ENCODE measurements around the gene LITAFD.
A peak's percentile ranks its signal among the peaks of the same experiment; 100 is the strongest.
"Not testable (repeated sequence)": the region's sequence is repeated elsewhere in the genome, so short reads cannot be mapped to it uniquely, and the experiment has no call there.

The LITAFD gene

DNA sequence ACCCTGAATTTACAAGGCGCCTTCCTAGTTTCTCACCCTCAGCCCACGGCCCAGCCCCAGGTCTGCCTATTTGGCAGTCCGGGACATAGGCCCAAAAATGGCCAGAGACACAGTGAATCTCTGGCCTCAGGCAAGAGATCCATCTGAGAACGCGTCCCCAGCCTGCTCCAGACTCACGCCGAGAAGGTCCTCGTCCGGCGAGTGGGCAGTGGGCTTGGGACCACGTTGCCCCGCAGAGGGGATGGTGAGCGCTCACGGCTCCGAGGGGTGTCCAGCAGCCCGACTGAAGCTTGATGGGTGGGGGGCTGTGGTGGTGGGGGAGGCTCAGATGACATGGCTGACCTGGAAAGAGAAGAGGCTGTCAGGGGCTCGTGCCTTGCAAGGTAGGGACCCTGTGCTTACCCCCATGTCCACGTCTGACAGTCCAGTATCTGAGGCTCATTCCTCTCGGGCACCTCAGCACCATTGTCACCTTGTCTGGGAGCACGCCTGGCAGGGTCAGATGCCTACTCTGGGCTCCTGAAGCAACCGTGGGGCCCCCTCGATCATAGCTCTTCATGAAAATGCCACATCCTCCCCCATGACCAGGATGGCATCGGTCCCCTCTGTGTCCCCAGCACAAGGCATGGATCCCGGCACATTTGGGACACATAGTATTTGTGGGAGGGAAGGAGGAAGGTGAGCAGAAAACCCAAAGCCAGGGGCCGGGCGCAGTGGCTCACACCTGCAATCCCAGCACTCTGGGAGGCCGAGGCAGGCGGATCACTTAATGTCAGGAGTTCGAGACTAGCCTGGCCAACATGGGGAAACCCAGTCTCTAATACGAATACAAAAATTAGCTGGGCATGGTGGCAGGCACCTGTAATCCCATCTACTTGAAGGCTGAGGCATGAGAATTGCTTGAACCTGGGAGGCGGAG lies 22.9 kb upstream of the LITAFD start:
- no peak for DNase-seq (ENCODE audit: low spot score)

DNA sequence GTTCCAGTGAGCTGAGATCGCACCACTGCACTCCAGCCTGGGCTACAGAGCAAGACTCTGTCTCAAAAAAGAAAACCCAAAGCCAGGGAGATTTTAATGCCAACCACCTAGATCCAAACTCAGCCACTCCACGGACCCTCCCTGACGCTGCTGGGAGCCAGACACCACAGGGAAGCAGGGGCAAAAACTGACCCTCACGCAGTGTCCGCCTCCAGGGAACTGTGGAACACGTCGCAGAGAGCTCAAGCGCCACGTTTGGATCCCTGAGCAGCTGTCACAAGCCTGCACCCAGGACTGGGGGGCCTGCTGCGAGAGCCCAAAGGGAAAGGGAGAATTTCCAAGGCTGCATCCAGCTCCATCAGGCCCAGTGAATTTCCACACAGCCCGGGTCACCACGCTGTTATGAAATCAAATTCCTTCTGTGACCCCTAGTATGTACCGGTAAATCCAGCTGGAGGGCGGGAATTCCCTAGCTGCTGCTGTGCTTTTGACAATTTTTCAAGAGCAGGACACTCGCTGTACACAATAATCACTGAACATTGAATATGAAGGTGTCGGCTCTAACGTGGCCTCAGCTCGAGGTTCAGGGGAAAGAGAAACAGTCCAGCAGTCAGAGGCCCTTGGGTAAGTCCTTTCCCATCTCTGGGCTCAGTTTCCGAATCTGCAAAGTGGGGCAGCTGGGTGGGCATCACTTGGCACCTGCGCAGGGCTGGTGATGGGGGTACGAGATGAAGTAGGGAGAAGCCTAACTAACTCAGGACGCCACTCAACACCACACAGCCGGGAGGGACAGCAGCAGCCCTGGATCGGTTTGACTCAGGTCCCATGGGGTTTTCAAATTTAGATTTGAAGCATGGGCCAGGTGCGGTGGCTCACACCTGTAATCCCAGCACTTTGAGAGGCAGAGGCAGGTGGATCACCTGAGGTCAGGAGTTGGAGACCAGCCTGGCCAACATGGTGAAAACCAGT lies 22.0 kb upstream of the LITAFD start:
- peak; percentile 59 for DNase-seq (ENCODE audit: low spot score)

GRCh38 chr16:8861563-8862308 lies 20.4 kb upstream of the LITAFD start:
- DNase-seq (ENCODE audit: low spot score) = no peak

- no peak for DNase-seq (ENCODE audit: low spot score)
Observed at GRCh38 chr16:8862309-8863130, 19.6 kb upstream of the LITAFD start.

GRCh38 chr16:8863594-8864424 lies 18.3 kb upstream of the LITAFD start:
- DNase-seq (ENCODE audit: low spot score) = no peak

DNA sequence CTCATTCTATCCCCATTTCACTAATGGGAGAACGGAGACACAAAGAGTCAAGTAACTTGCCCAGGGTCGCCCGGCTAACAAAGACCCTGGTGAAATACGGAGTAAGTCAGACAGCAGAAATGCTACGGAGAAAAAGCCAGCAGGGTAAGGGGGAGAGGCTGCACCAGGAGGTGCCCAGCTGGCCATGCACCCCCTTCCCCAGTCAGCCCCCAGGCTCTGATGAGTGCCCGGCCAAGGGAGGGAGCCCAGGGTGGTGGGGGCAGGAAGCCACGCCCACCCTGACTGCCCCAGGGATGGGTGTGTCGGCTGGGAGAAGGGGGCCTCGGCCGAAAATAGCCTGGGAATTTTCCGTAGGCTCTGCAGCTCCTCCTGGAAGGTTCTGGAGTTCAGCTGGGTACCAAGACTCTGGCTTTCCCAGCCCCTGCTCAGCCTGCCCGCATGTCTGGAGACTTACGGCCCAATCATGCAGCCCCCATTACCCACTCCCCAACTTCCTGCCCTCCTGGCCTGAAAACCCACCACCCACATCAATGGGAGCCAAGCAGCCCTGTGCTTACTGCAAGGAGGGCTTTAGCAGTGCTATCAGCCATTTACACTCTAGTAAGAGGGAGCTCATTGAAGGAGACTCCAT lies 17.6 kb upstream of the LITAFD start:
- no peak for DNase-seq (ENCODE audit: low spot score)

- DNase-seq (ENCODE audit: low spot score) = no peak
Observed at GRCh38 chr16:8865145-8865882, 16.8 kb upstream of the LITAFD start.

- DNase-seq (ENCODE audit: low spot score) = no peak
Observed at GRCh38 chr16:8866118-8866883, 15.8 kb upstream of the LITAFD start.

GRCh38 chr16:8866884-8867215 lies 15.3 kb upstream of the LITAFD start:
- DNase-seq (ENCODE audit: low spot score) = no peak

DNA sequence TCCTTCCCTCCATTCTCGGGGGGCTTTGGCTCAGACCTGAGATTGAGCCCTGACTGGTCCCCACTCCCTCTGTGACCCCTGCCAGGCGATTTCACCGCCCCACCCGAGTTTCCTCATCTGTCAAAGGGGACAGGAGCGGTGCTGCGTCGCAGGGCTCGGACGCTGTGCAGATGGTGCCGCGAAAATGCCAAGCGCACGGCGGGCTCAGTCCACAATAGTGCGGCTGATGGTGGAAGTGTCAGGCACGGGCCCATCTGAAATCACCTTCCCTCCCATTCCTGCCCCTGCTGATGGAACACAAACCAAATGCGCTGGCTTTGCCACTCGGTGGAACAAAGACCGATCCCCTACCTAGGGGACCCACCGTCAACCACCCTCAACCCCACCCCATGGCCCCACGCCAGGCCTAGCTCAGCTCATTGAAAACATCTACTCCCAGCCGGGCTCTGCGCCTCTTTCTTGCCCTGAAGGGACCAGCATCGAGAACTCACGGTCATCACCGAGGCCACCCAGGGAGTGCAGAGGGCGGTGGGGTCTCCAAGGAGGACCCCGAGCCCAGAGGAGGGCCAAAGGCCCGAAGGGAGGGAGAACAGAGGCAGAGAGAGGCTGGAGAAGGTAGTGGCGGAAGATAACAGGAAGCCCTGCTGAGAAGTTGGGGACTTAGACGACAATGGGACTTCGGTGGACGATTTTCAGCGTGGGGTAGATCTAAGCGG lies 14.8 kb upstream of the LITAFD start:
- DNase-seq (ENCODE audit: low spot score) = no peak

DNA sequence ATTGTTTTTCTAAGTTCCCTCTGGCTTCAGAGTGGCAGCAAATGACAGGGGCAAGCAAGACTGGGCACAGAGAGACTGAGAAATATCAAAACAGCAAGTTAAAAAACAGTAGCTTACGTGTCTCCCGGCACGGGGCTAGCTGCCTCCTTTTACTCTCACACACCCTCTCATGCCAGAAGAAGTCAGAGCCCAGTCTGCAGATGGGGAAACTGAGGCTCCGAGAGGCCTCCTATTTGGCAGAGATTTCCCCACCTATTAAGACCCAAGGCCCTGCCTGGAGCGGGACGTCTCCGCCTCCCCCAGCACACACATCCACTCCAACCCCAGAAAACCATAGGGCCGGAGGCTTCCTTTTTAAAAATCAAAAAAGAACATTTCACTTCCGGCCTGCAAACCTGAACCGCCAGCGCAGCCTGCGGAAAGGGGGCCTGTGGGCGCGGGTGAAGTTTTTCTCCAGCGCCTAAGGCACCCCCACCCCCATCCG lies 14.2 kb upstream of the LITAFD start:
- DNase-seq (ENCODE audit: low spot score) = no peak

DNA sequence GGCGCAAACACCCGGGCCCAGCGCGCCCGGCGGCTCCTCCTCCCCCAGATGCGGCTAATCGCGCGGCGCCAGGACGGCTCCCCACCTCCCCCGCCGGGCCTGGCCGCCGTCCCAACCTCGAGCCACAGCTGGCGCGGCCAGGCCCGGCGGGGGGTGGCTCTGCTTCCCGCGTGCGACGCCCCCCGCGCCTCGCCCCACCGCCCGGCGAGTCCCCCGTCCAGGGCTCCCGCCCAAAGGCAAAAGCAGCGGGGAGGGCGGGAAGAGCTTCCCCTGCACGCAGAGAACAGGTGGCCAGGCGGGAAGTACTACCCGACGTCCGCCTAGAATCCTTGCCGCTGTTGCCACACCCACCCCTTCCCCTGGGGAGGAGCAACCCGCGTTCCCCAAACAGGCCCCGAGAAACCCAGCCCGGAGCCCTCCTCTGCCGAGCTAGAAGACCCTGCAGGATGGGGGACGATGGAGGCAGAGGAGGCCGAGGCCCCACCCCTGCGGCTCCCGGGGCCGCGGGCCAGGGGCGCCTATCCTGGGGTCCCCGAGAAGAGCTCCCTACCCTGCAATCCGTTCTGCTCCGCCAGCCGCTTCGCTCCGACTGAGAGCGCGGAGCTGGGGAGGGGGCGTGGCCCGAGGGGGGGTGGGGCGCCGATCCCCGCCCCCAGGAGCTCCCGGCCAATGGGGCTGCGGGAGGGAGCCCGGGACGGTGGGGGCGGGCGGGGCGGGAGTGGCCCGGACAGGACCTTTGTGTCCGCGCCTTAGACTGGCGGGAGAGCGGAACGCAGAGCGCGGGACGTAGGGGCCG lies 13.5 kb upstream of the LITAFD start, which contains the start of gene CARHSP1:
CARHSP1 (minus strand) TSS at position 591 of the 796 bp plus-strand sequence. CDS start 9,678 bp downstream, outside the sequence.
- DNase-seq (ENCODE audit: low spot score) = peak; percentile 98

GRCh38 chr16:8869212-8869987 lies 12.8 kb upstream of the LITAFD start:
- no peak for DNase-seq (ENCODE audit: low spot score)

DNA sequence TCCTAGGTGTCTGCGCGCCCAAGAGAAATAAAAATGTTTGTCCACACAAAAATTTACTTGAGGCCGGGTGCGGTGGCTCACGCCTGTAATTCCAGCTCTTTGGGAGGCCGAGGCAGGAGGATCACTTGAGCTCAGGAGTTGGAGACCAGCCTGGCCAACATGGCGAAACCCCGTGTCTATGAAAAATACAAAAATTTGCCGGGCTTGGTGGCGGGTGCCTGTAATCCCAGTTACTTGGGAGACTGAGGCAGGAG lies 12.2 kb upstream of the LITAFD start:
- not testable (repeated sequence) for DNase-seq (ENCODE audit: low spot score)

DNA sequence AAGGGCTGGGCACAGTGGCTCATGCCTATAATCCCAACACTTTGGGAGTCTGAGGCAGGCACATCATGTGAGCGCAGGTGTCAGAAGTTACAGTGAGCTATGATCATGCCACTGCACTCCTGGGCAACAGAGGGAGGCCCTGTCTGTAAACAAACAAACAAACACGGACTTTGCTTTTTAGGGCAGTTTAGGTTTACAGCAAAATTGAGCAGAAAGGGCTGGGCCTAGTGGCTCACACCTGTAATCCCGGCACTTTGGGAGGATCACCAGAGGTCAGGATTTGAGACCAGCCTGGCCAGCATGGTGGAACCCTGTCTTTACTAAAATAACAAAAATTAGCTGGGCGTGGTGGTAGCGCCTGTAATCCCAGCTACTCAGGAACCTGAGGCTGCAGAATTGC lies 10.1 kb upstream of the LITAFD start:
- DNase-seq (ENCODE audit: low spot score) = no peak

All from AG08396 (cell line).